ENCODE data around the gene LDLR.

The LDLR gene

GRCh38 chr19:11089254-11090013 lies at the start of gene LDLR:
LDLR (plus strand) TSS chr19:11089463; CDS start chr19:11089549, 86 bp downstream.
- peak; percentile 86 for DNase-seq

GRCh38 chr19:11041194-11041593 lies 48.1 kb upstream of the LDLR start:
- no peak for DNase-seq

GRCh38 chr19:11041966-11042627 lies 47.2 kb upstream of the LDLR start:
- DNase-seq = no peak

- DNase-seq = no peak
These were observed 44.8 kb upstream of the LDLR start for GRCh38 chr19:11044431-11044830.

GRCh38 chr19:11045536-11045935 lies 43.7 kb upstream of the LDLR start:
- no peak for DNase-seq

- no peak for DNase-seq
These were observed 42.5 kb upstream of the LDLR start for GRCh38 chr19:11046605-11047354.

- no peak for DNase-seq
These were observed 41.4 kb upstream of the LDLR start for GRCh38 chr19:11047866-11048265.

- no peak for DNase-seq
These were observed 38.7 kb upstream of the LDLR start for GRCh38 chr19:11050323-11051114.

- no peak for DNase-seq
These were observed 35.5 kb upstream of the LDLR start for GRCh38 chr19:11053817-11054195.

- DNase-seq = no peak
These were observed 35.1 kb upstream of the LDLR start for GRCh38 chr19:11054200-11054599.

- no peak for DNase-seq
These were observed 34.6 kb upstream of the LDLR start for GRCh38 chr19:11054628-11055027.

GRCh38 chr19:11058246-11059030 lies 30.8 kb upstream of the LDLR start:
- DNase-seq = no peak

GRCh38 chr19:11059511-11060358 lies 29.5 kb upstream of the LDLR start:
- no peak for DNase-seq

GRCh38 chr19:11061952-11062351 lies 27.3 kb upstream of the LDLR start:
- DNase-seq = no peak

GRCh38 chr19:11063434-11063833 lies 25.8 kb upstream of the LDLR start:
- no peak for DNase-seq

- no peak for DNase-seq
These were observed 24.4 kb upstream of the LDLR start for GRCh38 chr19:11064831-11065303.

GRCh38 chr19:11066326-11066725 lies 22.9 kb upstream of the LDLR start:
- no peak for DNase-seq

- DNase-seq = no peak
These were observed 21.7 kb upstream of the LDLR start for GRCh38 chr19:11067356-11068113.

GRCh38 chr19:11069561-11069960 lies 19.7 kb upstream of the LDLR start:
- no peak for DNase-seq

GRCh38 chr19:11070123-11070522 lies 19.1 kb upstream of the LDLR start:
- DNase-seq = no peak
